IPS-15b (cell line): Measurements from ENCODE around the gene SLC25A44.
"Not testable (repeated sequence)": the region's sequence is repeated elsewhere in the genome, so short reads cannot be mapped to it uniquely, and the experiment has no call there.

ENCODE experiments used
- H3K27me3 ChIP-seq: one replicate; pipeline ENCODE4 v1.6.1; 2013; ENCODE audit warnings: low read length; ENCODE audit not compliant: control insufficient read depth, insufficient read depth
- H3K36me3 ChIP-seq: one replicate; pipeline ENCODE4 v1.6.1; 2013; ENCODE audit warnings: low read length; ENCODE audit not compliant: control insufficient read depth, insufficient read depth
- H3K4me1 ChIP-seq: one replicate; pipeline ENCODE4 v1.6.1; 2013; ENCODE audit warnings: mild to moderate bottlenecking, low read length; ENCODE audit not compliant: control insufficient read depth, insufficient read depth
- H3K4me3 ChIP-seq: one replicate; pipeline ENCODE4 v1.5.1; 2013; ENCODE audit warnings: low read depth, low read length
- H3K9ac ChIP-seq: one replicate; pipeline ENCODE4 v1.6.1; 2013; ENCODE audit warnings: low read depth, mild to moderate bottlenecking, low read length
- H3K9me3 ChIP-seq: one replicate; pipeline ENCODE4 v1.6.1; 2013; ENCODE audit warnings: mild to moderate bottlenecking, low read length; ENCODE audit not compliant: control insufficient read depth, insufficient read depth

SLC25A44 gene

GRCh38 chr1:156167536-156167935 lies 26.4 kb upstream of the SLC25A44 start:
- no peaks in the 10 kb centered on the region for H3K4me1 ChIP-seq
- no peak overlapping the region for H3K4me3 ChIP-seq
- H3K36me3 ChIP-seq: peaks cover 2% of the 10 kb centered on the region
- no peaks in the 10 kb centered on the region for H3K9me3 ChIP-seq
- H3K9ac ChIP-seq: no peak overlapping the region
- H3K27me3 ChIP-seq: no peaks in the 10 kb centered on the region

GRCh38 chr1:156172696-156173470 lies 21.0 kb upstream of the SLC25A44 start:
- H3K9ac ChIP-seq: no peak overlapping the region
- peaks cover 17% of the 10 kb centered on the region for H3K36me3 ChIP-seq
- H3K9me3 ChIP-seq: no peaks in the 10 kb centered on the region
- H3K4me3 ChIP-seq: no peak overlapping the region
- no peaks in the 10 kb centered on the region for H3K27me3 ChIP-seq
- H3K4me1 ChIP-seq: peaks cover 5% of the 10 kb centered on the region

GRCh38 chr1:156176610-156177210 lies 17.2 kb upstream of the SLC25A44 start:
- Histone ChIP-seq H3K9ac (no peak overlapping the region), H3K4me1 (peaks cover 5% of the 10 kb centered on the region), H3K27me3 (no peaks in the 10 kb centered on the region), H3K36me3 (peaks cover 17% of the 10 kb centered on the region), H3K4me3 (no peak overlapping the region), H3K9me3 (no peaks in the 10 kb centered on the region)

- peaks cover 17% of the 10 kb centered on the region for H3K36me3 ChIP-seq
- no peaks in the 10 kb centered on the region for H3K27me3 ChIP-seq
- H3K4me1 ChIP-seq: peaks cover 8% of the 10 kb centered on the region
- no peak overlapping the region for H3K4me3 ChIP-seq
- H3K9me3 ChIP-seq: no peaks in the 10 kb centered on the region
- no peak overlapping the region for H3K9ac ChIP-seq
Observed at GRCh38 chr1:156177919-156178654, 15.8 kb upstream of the SLC25A44 start.

GRCh38 chr1:156180471-156180870 lies 13.4 kb upstream of the SLC25A44 start:
- peak overlapping the region; percentile 47 for H3K9ac ChIP-seq
- peaks cover 4% of the 10 kb centered on the region for H3K36me3 ChIP-seq
- H3K4me1 ChIP-seq: peaks cover 8% of the 10 kb centered on the region
- no peaks in the 10 kb centered on the region for H3K27me3 ChIP-seq
- H3K9me3 ChIP-seq: no peaks in the 10 kb centered on the region
- H3K4me3 ChIP-seq: no peak overlapping the region

GRCh38 chr1:156181391-156181924 lies 12.4 kb upstream of the SLC25A44 start:
- not testable (repeated sequence) for H3K9me3 ChIP-seq, H3K36me3 ChIP-seq, H3K4me3 ChIP-seq, H3K27me3 ChIP-seq, H3K4me1 ChIP-seq
- peak overlapping the region; percentile 1 for H3K9ac ChIP-seq

GRCh38 chr1:156182010-156182779 lies 11.7 kb upstream of the SLC25A44 start:
- not testable (repeated sequence) for H3K4me1 ChIP-seq, H3K27me3 ChIP-seq, H3K36me3 ChIP-seq, H3K9me3 ChIP-seq
- Histone ChIP-seq H3K4me3 (peak overlapping the region; percentile 26), H3K9ac (peak overlapping the region; percentile 66)

GRCh38 chr1:156186347-156187177 lies 7.3 kb upstream of the SLC25A44 start:
- H3K4me3 ChIP-seq, H3K9ac ChIP-seq, H3K27me3 ChIP-seq, H3K9me3 ChIP-seq, H3K36me3 ChIP-seq, H3K4me1 ChIP-seq: not testable (repeated sequence)

- H3K9me3 ChIP-seq, H3K27me3 ChIP-seq, H3K36me3 ChIP-seq, H3K4me1 ChIP-seq, H3K4me3 ChIP-seq, H3K9ac ChIP-seq: not testable (repeated sequence)
Observed at GRCh38 chr1:156190265-156190664, 3.6 kb upstream of the SLC25A44 start.

GRCh38 chr1:156191292-156191964 lies 2.5 kb upstream of the SLC25A44 start:
- Histone ChIP-seq H3K36me3 (peaks cover 2% of the 10 kb centered on the region), H3K27me3 (no peaks in the 10 kb centered on the region), H3K9ac (no peak overlapping the region), H3K9me3 (peaks cover 6% of the 10 kb centered on the region), H3K4me1 (peaks cover 7% of the 10 kb centered on the region), H3K4me3 (no peak overlapping the region)
